Progenitor cell of endocrine pancreas (in vitro differentiated cells): ENCODE measurements around the gene ODAD2. TPM values are rescaled to one million over a fixed set of nuclear protein-coding genes. Genes with fewer than 3 reads are reported as not detected.

ENCODE experiments used
- DNase-seq: peaks from one replicate; pipeline ENCODE4 v3.0.0; 2021; ENCODE audit warnings: low spot score; ENCODE audit not compliant: unreplicated experiment
- H3K27ac Mint-ChIP-seq: 2 replicates; pipeline ENCODE4 v1.8.0; 2021; ENCODE audit warnings: mild to moderate bottlenecking, moderate library complexity, mixed read lengths
- H3K27me3 Mint-ChIP-seq: 2 replicates; pipeline ENCODE4 v1.8.0; 2021; ENCODE audit warnings: mixed read lengths
- H3K36me3 Mint-ChIP-seq: 2 replicates; pipeline ENCODE4 v1.8.0; 2022; ENCODE audit warnings: mixed read lengths; ENCODE audit not compliant: insufficient read depth
- H3K4me1 Mint-ChIP-seq: 2 replicates; pipeline ENCODE4 v1.8.0; 2021; ENCODE audit warnings: low read depth, mixed read lengths
- H3K4me3 Mint-ChIP-seq: 2 replicates; pipeline ENCODE4 v1.8.0; 2021; ENCODE audit warnings: low read depth, mild to moderate bottlenecking, moderate library complexity, mixed read lengths
- H3K9me3 Mint-ChIP-seq: 2 replicates; pipeline ENCODE4 v1.8.0; 2021; ENCODE audit warnings: low read depth, mixed read lengths
- long read RNA-seq: library from polyadenylated mRNA; unstranded; transcript quantifications from one replicate; pipeline ENCODE4 v2.0.0, GENCODE V29; 2020
- total RNA-seq: library from RNA; stranded (reverse); gene quantifications from 2 replicates; pipeline ENCODE4 v1.2.1, GENCODE V29; 2021
- TF ChIP-seq, protein P1 (sequence below): fragments of 200-600 bp; sonication (generic); IDR thresholded peaks from one replicate; pipeline ENCODE4 v1.5.0; 2021; ENCODE audit warnings: antibody characterized with exemption, mild to moderate bottlenecking; ENCODE audit not compliant: unreplicated experiment

The ODAD2 gene, protein sequence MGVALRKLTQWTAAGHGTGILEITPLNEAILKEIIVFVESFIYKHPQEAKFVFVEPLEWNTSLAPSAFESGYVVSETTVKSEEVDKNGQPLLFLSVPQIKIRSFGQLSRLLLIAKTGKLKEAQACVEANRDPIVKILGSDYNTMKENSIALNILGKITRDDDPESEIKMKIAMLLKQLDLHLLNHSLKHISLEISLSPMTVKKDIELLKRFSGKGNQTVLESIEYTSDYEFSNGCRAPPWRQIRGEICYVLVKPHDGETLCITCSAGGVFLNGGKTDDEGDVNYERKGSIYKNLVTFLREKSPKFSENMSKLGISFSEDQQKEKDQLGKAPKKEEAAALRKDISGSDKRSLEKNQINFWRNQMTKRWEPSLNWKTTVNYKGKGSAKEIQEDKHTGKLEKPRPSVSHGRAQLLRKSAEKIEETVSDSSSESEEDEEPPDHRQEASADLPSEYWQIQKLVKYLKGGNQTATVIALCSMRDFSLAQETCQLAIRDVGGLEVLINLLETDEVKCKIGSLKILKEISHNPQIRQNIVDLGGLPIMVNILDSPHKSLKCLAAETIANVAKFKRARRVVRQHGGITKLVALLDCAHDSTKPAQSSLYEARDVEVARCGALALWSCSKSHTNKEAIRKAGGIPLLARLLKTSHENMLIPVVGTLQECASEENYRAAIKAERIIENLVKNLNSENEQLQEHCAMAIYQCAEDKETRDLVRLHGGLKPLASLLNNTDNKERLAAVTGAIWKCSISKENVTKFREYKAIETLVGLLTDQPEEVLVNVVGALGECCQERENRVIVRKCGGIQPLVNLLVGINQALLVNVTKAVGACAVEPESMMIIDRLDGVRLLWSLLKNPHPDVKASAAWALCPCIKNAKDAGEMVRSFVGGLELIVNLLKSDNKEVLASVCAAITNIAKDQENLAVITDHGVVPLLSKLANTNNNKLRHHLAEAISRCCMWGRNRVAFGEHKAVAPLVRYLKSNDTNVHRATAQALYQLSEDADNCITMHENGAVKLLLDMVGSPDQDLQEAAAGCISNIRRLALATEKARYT
- total RNA-seq: 0.67 and 0.78 TPM in 2 replicates
- long read RNA-seq, partial matches to known transcripts: 0 of 1 reads
- long read RNA-seq, other reads (novel, unspliced or antisense): 1 of 1 reads

DNA sequence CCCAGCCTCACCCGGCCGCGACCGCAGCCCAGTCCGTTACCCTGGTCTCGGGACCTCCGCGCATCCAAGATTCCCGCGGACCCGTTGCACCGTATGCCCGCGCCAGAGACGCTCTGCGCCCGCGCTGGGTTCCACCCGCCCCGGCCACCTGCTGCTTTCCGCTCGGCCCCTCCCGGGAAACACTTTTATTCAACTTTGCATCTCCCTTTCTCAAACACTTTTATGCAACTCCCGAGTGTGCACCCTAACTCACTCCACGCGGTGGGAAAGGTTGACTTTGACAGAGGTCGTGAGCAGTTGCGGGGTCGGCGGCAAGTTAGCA is at the start of gene ODAD2:
Gene ODAD2 (minus strand): TSS at position 126 of the 322 bp plus-strand sequence. CDS start 3,937 bp downstream, outside the sequence.
- TF ChIP-seq, protein P1, sequence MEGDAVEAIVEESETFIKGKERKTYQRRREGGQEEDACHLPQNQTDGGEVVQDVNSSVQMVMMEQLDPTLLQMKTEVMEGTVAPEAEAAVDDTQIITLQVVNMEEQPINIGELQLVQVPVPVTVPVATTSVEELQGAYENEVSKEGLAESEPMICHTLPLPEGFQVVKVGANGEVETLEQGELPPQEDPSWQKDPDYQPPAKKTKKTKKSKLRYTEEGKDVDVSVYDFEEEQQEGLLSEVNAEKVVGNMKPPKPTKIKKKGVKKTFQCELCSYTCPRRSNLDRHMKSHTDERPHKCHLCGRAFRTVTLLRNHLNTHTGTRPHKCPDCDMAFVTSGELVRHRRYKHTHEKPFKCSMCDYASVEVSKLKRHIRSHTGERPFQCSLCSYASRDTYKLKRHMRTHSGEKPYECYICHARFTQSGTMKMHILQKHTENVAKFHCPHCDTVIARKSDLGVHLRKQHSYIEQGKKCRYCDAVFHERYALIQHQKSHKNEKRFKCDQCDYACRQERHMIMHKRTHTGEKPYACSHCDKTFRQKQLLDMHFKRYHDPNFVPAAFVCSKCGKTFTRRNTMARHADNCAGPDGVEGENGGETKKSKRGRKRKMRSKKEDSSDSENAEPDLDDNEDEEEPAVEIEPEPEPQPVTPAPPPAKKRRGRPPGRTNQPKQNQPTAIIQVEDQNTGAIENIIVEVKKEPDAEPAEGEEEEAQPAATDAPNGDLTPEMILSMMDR: no peak
- H3K9me3 Mint-ChIP-seq: no peaks in the 10 kb centered on the region
- H3K27ac Mint-ChIP-seq: peak within 1 kb of the TSS; percentile 63
- H3K4me3 Mint-ChIP-seq: peak within 1 kb of the TSS; percentile 81
- peaks cover 10% of the 10 kb centered on the region for H3K4me1 Mint-ChIP-seq
- DNase-seq: no peak
- peaks cover 56% of the 10 kb centered on the region for H3K27me3 Mint-ChIP-seq
- no peaks in the 10 kb centered on the region for H3K36me3 Mint-ChIP-seq

DNA sequence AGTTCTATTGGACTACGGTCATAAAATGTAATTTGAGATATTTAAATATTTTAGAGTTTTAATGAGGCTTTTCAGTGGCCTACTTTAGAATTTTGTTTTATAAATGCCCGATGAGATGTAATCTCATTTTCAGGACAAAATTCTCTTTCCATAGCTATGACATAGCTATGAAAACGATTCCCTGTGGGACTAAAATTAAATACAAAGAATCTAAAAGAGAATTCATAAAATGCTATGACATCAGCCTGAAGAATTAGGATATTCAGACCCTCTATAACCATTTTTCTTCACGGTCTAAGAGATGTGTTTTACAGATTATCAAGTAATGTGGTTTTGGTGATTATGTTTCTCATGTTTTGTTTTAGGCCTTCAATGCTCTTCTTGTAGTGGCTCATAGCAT is 48.2 kb upstream of the ODAD2 start:
- TF ChIP-seq, protein P1: no peak
- Mint-ChIP-seq H3K4me3 (no peak overlapping the region), H3K27ac (no peak overlapping the region), H3K36me3 (no peaks in the 10 kb centered on the region), H3K9me3 (no peaks in the 10 kb centered on the region), H3K4me1 (no peaks in the 10 kb centered on the region), H3K27me3 (no peaks in the 10 kb centered on the region)
- no peak for DNase-seq

DNA sequence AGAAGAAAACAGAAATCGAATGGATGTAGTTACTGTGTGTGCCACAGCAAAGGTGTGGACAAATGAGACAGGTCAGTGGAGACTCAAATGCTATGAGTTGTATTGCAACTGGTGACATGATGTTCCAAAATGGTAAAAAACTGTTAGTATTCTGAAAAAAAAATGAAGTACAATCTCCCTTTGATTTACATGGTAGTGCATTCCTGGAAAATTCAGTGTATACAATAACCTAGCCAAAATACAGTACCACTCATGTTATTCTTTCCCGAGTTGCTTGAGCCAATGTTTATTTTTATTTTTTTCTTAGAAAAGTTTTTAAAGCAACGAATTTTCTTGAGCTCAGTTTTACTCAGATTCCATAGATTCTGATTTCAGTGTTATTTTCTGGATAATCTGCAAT is 47.7 kb upstream of the ODAD2 start:
- Mint-ChIP-seq H3K4me1 (no peaks in the 10 kb centered on the region), H3K36me3 (no peaks in the 10 kb centered on the region), H3K9me3 (no peaks in the 10 kb centered on the region), H3K4me3 (no peak overlapping the region), H3K27ac (no peak overlapping the region), H3K27me3 (no peaks in the 10 kb centered on the region)
- DNase-seq: no peak
- TF ChIP-seq, protein P1: no peak

DNA sequence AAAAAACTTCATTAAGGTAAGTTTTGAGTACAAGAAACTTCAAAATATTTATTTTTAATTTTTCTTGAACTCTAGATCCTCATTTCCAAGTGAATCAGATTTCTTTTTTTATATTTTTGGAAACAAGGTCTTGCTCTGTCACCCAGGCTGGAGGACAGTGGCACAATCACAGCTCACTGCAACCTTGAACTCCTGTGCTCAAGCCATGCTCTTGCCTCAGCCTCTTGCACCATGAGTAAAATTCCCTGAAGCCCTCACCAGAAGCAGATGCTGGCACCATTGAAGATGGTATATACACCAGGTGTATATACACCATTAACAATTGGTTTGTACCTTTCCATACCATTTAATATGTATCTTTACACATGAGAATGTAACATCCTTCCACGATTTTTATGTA is 45.1 kb upstream of the ODAD2 start:
- Mint-ChIP-seq H3K4me1 (no peaks in the 10 kb centered on the region), H3K27me3 (no peaks in the 10 kb centered on the region), H3K27ac (no peak overlapping the region), H3K36me3 (no peaks in the 10 kb centered on the region), H3K9me3 (no peaks in the 10 kb centered on the region), H3K4me3 (no peak overlapping the region)
- TF ChIP-seq, protein P1: no peak
- DNase-seq: no peak

DNA sequence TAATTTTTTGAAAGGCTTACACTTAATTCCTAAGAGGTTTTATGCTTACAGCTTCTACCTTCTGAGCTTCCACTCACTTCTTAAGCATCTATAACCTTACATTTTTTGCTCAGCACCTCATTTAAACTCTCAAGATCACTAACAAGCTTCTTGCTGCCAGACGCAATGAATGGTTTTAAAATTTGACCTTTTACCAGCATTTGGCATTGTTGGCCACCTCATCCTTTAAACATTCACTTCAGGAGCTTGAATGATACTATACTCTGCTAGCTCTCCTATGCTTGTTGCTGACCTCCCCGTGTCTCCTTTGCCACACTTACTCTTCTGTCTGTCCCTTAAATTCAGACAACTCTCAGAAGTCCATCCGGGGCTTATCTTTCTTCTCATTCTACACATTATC is 37.7 kb upstream of the ODAD2 start:
- no peak overlapping the region for H3K4me3 Mint-ChIP-seq
- H3K9me3 Mint-ChIP-seq: peaks cover 8% of the 10 kb centered on the region
- H3K27ac Mint-ChIP-seq: no peak overlapping the region
- H3K36me3 Mint-ChIP-seq: no peaks in the 10 kb centered on the region
- H3K4me1 Mint-ChIP-seq: no peaks in the 10 kb centered on the region
- TF ChIP-seq, protein P1: no peak
- no peaks in the 10 kb centered on the region for H3K27me3 Mint-ChIP-seq
- no peak for DNase-seq
